ENCODE data around the gene MASP1.
A peak's percentile ranks its signal among the peaks of the same experiment; 100 is the strongest.
"Not testable (repeated sequence)": the region's sequence is repeated elsewhere in the genome, so short reads cannot be mapped to it uniquely, and the experiment has no call there.

The MASP1 gene

DNA sequence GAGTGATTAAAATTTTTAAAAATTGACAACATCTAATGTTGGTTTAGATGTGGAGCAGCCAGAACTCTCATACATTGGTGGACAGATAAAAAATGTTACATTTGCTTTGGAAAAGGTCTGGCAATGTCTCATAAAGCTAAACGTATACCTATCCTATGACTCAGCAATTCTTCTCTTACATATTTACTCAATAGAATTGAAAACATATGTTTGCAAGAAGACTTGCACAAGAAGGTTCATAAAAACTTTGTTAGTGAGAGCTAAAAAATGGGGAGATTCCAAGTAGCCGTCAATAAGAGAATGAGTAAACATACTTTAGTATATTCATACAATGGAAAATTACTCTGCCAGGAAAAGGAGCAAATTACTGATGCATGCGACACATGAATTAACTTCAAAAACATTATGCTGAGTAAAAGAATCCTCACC, 30.0 kb downstream of the MASP1 start:
- Mint-ChIP-seq H3K27me3 (peaks cover 15% of the 10 kb centered on the region), H3K9me3 (no peaks in the 10 kb centered on the region), H3K4me3 (no peak overlapping the region)

GRCh38 chr3:187259171-187259570, 32.4 kb downstream of the MASP1 start:
- Mint-ChIP-seq H3K9me3 (no peaks in the 10 kb centered on the region), H3K4me1 (no peaks in the 10 kb centered on the region), H3K4me3 (no peak overlapping the region), H3K27ac (no peak overlapping the region), H3K27me3 (peaks cover 13% of the 10 kb centered on the region), H3K36me3 (no peaks in the 10 kb centered on the region)

More for the DNA sequence above, 30.0 kb downstream of the MASP1 start:
- Mint-ChIP-seq H3K27ac (no peak overlapping the region), H3K4me1 (no peaks in the 10 kb centered on the region), H3K36me3 (no peaks in the 10 kb centered on the region)

DNA sequence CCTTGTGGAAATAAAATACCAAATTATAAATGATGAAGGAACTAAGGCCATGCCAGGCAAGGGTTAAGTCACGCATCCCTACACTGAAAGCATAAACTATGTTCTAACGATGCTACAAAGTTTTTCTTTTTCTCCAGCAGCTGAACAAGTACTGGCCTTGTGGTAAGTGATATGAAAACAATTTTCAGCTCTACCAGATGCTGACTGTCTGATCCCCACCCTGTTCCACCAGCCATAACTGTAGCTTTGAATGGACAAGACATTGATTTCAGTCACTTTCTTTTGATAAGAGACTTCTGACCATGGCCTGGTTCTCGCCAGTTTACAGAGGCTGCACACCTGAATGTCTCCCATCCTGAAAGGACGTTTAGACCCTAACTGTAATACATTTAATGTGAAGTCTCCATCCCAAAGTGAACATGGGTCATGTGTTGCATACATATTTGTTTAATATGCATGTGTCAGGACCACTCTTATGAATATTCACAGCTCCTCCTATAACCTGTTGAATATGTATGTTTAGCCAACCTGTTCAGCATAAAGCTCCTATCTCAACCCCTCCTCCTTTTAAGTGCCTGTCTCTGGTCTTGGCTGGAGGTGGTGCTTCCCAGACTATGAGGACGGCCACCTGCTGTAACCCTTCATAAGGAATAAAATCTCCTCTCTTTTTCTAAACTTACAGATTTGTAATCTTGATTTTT, 33.4 kb downstream of the MASP1 start:
- H3K27ac Mint-ChIP-seq: no peak overlapping the region
- H3K9me3 Mint-ChIP-seq: no peaks in the 10 kb centered on the region
- H3K4me3 Mint-ChIP-seq: no peak overlapping the region
- peaks cover 13% of the 10 kb centered on the region for H3K27me3 Mint-ChIP-seq
- no peaks in the 10 kb centered on the region for H3K36me3 Mint-ChIP-seq
- no peaks in the 10 kb centered on the region for H3K4me1 Mint-ChIP-seq

DNA sequence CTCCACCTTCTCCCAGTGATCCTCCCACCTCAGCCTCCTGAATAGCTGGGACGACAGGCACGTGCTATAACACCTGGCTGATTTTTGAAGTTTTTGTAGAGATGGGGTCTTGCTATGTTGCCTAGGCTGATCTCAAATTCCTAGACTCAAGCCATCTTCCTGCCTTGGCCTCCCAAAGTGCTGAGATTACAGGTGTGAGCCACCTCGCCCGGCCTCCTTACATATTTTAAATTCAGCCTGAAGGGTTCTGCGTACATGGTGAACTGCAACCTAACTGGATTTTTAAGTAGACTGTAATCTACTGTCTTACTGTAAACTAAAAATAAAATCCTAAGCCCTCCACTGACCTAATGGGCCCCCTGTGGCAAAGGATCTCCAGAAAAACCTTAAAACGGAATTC, 34.1 kb downstream of the MASP1 start:
- Mint-ChIP-seq H3K9me3 (no peaks in the 10 kb centered on the region), H3K27ac (no peak overlapping the region), H3K4me3 (no peak overlapping the region), H3K36me3 (no peaks in the 10 kb centered on the region), H3K4me1 (no peaks in the 10 kb centered on the region), H3K27me3 (peaks cover 13% of the 10 kb centered on the region)

DNA sequence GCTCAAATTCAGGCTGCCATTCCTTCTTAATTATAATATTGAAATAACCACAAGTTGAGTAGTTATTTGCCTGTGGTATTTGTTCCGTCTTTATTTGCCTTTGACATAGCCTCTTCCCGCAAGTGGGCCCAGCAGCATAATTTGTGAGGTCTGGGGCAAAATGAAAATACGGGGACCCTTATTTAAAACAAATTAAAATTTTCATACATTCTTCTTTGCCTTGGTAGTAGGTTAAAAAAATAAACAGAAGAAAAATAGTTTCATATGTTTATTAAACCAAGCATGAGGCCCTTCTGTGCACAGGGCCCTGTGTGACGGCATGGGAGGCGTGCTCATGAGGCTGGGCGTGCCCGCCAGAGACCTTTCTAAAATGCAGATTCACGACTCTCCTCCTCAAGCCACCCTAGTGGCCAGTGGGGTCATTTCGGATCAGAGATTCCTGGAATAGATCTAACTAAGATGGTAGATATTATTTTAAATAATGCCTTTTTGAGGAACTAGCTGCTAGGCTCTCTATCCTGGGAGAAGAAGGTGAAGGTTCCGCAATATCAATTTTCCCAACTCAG, 35.4 kb downstream of the MASP1 start:
- H3K27me3 Mint-ChIP-seq: peaks cover 6% of the 10 kb centered on the region
- H3K27ac Mint-ChIP-seq: no peak overlapping the region
- H3K36me3 Mint-ChIP-seq: no peaks in the 10 kb centered on the region
- H3K4me1 Mint-ChIP-seq: no peaks in the 10 kb centered on the region
- no peak overlapping the region for H3K4me3 Mint-ChIP-seq
- no peaks in the 10 kb centered on the region for H3K9me3 Mint-ChIP-seq

GRCh38 chr3:187255314-187255713, 36.2 kb downstream of the MASP1 start:
- Mint-ChIP-seq H3K4me3 (no peak overlapping the region), H3K27ac (no peak overlapping the region), H3K27me3 (peaks cover 6% of the 10 kb centered on the region), H3K36me3 (no peaks in the 10 kb centered on the region), H3K4me1 (no peaks in the 10 kb centered on the region), H3K9me3 (no peaks in the 10 kb centered on the region)

GRCh38 chr3:187252311-187252710, 39.2 kb downstream of the MASP1 start:
- no peaks in the 10 kb centered on the region for H3K9me3 Mint-ChIP-seq
- peaks cover 8% of the 10 kb centered on the region for H3K4me1 Mint-ChIP-seq
- H3K36me3 Mint-ChIP-seq: no peaks in the 10 kb centered on the region
- H3K4me3 Mint-ChIP-seq: no peak overlapping the region
- peaks cover 3% of the 10 kb centered on the region for H3K27me3 Mint-ChIP-seq
- H3K27ac Mint-ChIP-seq: no peak overlapping the region

GRCh38 chr3:187251599-187251998, 39.9 kb downstream of the MASP1 start:
- peaks cover 13% of the 10 kb centered on the region for H3K4me1 Mint-ChIP-seq
- H3K9me3 Mint-ChIP-seq: no peaks in the 10 kb centered on the region
- H3K36me3 Mint-ChIP-seq: no peaks in the 10 kb centered on the region
- H3K27me3 Mint-ChIP-seq: peaks cover 3% of the 10 kb centered on the region
- no peak overlapping the region for H3K4me3 Mint-ChIP-seq
- H3K27ac Mint-ChIP-seq: no peak overlapping the region

GRCh38 chr3:187247398-187247797, 44.1 kb downstream of the MASP1 start:
- H3K27ac Mint-ChIP-seq: no peak overlapping the region
- H3K27me3 Mint-ChIP-seq: no peaks in the 10 kb centered on the region
- no peaks in the 10 kb centered on the region for H3K9me3 Mint-ChIP-seq
- H3K4me1 Mint-ChIP-seq: peaks cover 13% of the 10 kb centered on the region
- no peaks in the 10 kb centered on the region for H3K36me3 Mint-ChIP-seq
- H3K4me3 Mint-ChIP-seq: peak overlapping the region; percentile 48

GRCh38 chr3:187243933-187244524, 47.5 kb downstream of the MASP1 start:
- no peaks in the 10 kb centered on the region for H3K36me3 Mint-ChIP-seq
- H3K4me1 Mint-ChIP-seq: peaks cover 13% of the 10 kb centered on the region
- H3K4me3 Mint-ChIP-seq: no peak overlapping the region
- no peaks in the 10 kb centered on the region for H3K27me3 Mint-ChIP-seq
- no peaks in the 10 kb centered on the region for H3K9me3 Mint-ChIP-seq
- no peak overlapping the region for H3K27ac Mint-ChIP-seq

GRCh38 chr3:187242900-187243299, 48.6 kb downstream of the MASP1 start:
- H3K27me3 Mint-ChIP-seq: no peaks in the 10 kb centered on the region
- H3K36me3 Mint-ChIP-seq: no peaks in the 10 kb centered on the region

GRCh38 chr3:187242435-187242834, 49.1 kb downstream of the MASP1 start:
- Mint-ChIP-seq H3K36me3 (no peaks in the 10 kb centered on the region), H3K4me3 (no peak overlapping the region), H3K9me3 (no peaks in the 10 kb centered on the region), H3K4me1 (peaks cover 7% of the 10 kb centered on the region), H3K27ac (no peak overlapping the region), H3K27me3 (no peaks in the 10 kb centered on the region)

More at GRCh38 chr3:187242900-187243299, 48.6 kb downstream of the MASP1 start:
- H3K9me3 Mint-ChIP-seq: no peaks in the 10 kb centered on the region
- no peak overlapping the region for H3K4me3 Mint-ChIP-seq
- H3K27ac Mint-ChIP-seq: no peak overlapping the region
- peaks cover 10% of the 10 kb centered on the region for H3K4me1 Mint-ChIP-seq

DNA sequence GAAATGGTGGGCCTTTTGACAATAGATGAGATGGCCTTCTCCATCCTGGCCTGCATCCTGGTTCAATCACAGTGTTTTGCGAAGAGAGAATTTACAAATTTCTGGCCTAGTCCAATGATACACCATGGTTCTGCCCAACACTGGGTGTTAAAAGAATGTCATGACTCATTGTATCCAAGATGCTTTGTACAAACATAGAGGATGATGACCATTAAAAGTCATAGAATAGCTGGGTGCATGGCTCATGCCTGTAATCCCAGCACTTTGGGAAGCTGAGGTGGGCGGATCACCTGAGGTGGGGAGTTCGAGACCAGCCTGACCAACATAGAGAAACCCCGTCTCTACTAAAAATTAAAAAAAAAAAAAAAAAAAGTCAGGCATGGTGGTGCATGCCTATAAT, 52.7 kb downstream of the MASP1 start:
- not testable (repeated sequence) for H3K9me3 Mint-ChIP-seq, H3K36me3 Mint-ChIP-seq, H3K4me3 Mint-ChIP-seq, H3K4me1 Mint-ChIP-seq, H3K27ac Mint-ChIP-seq, H3K27me3 Mint-ChIP-seq

DNA sequence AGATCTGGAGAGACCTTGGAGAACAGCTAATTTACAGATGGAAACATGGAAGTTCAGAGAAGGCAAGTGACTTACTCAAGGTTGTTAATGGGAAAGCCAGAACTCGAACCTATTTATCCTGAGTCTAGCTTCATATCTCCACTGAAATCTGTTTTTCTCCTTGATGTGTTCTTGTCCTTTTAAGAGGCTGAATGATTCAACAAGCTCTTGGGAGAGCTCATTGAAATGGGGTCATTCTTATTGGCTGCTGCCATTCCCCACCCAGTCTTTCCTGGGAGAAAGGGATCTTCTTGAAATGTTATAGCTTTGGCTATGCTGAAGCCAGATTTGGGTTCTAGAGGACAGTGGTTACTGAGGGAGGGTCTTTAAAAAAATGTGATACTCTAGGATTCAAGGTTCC, 53.3 kb downstream of the MASP1 start:
- Mint-ChIP-seq H3K4me3 (no peak overlapping the region), H3K4me1 (no peaks in the 10 kb centered on the region), H3K27me3 (no peaks in the 10 kb centered on the region), H3K36me3 (no peaks in the 10 kb centered on the region), H3K27ac (no peak overlapping the region), H3K9me3 (no peaks in the 10 kb centered on the region)

DNA sequence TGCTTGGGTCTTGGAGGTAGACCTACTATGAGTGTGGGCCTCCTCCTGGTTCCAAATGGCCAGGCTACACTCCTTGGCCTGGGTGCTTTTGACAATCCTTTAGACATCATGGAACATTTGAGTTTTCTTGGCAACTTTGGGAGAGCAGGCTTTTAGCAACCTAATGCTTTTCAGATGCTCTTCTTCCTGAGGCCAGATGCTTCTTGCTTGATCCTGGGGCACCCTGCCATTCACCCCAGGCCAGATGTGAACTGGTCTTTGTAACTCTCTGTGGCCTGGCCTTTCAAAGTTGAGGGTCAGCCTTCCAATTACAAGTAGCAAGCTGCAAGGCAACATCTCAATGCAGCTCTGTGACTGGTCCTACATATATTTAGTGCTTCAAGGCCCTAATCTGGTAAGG, 53.8 kb downstream of the MASP1 start:
- H3K4me3 Mint-ChIP-seq: no peak overlapping the region
- H3K27ac Mint-ChIP-seq: no peak overlapping the region
- H3K27me3 Mint-ChIP-seq: no peaks in the 10 kb centered on the region
- no peaks in the 10 kb centered on the region for H3K36me3 Mint-ChIP-seq
- no peaks in the 10 kb centered on the region for H3K4me1 Mint-ChIP-seq
- H3K9me3 Mint-ChIP-seq: no peaks in the 10 kb centered on the region

DNA sequence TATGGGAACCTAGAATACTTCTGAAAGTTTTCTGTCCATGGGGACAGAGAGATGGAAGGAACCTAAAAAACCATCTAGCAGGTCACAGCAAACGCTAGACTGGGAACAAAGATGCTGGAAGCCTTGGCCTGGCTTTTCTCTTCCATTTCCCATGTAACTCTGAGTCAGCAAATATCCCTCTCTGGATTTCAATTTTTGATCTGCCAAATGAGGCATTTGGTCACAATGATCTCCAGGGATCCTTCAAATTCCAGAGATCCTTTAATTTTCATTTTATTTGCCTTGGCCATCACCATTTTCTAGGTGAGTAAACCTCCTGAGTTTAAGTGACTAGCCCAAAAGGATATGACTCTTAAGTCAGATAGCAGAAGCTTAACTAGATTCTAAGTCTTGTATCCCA, 54.6 kb downstream of the MASP1 start:
- Mint-ChIP-seq H3K4me1 (no peaks in the 10 kb centered on the region), H3K27me3 (no peaks in the 10 kb centered on the region), H3K27ac (no peak overlapping the region), H3K36me3 (no peaks in the 10 kb centered on the region), H3K4me3 (no peak overlapping the region), H3K9me3 (no peaks in the 10 kb centered on the region)
